Spleen (tissue), 7 donors: ENCODE measurements around the gene REEP5.

ENCODE experiments used
- POLR2A ChIP-seq, 3 donors: fragments of 450-650 bp; IDR thresholded peaks; one replicate each; pipeline ENCODE4 v1.5.1; 2017; ENCODE audit warnings: antibody characterized with exemption in 3 of 3, mild to moderate bottlenecking in 1 of 3
- POLR2AphosphoS5 ChIP-seq, 3 donors: sonication (generic); formaldehyde crosslinking; IDR thresholded peaks; one replicate each; pipeline ENCODE4 v1.5.1; 2017; ENCODE audit warnings: antibody characterized with exemption in 3 of 3
- TF ChIP-seq, protein P1 (sequence below), 11 experiments: fragments of 200-600 bp in 7 of 11; fragments of 450-650 bp in 4 of 11; sonication (generic) in 4 of 11; IDR thresholded peaks in 8 of 11; conservative IDR thresholded peaks in 3 of 11; 1 replicate in 7 of 11; 2 replicates in 4 of 11; pipeline versions ENCODE4 v1.4.0 to v1.8.0; 2016 to 2021; ENCODE audit warnings: antibody characterized with exemption in 11 of 11, inconsistent platforms in 4 of 11, mild to moderate bottlenecking in 1 of 11
- donor health status: DM: no; HTN: no; CAD: no; lungs with moderate emphysema.
- donor health status: DM: no; HTN: no; CAD: no.
- donor health status: DM: no; HTN: no; CAD: no.

DNA sequence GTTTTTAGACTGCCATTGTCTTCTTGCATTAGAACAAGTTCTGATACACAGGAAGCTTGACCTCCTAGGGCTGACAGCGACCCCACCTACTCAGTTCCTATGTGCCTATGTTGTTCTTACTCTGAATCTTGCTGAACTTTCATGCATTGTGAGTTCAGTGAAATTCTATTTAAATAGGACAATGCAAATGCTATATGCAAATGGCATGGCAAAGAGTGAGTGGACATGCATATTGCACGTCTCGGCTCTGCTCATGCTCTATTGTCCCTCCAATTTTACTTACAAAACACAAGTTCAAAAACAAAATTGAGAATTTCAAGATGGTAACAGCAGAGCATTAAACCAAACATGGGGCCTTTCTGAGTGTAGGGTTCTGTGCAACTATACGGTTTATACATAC lies 49.2 kb upstream of the REEP5 start:
- TF ChIP-seq, protein P1, sequence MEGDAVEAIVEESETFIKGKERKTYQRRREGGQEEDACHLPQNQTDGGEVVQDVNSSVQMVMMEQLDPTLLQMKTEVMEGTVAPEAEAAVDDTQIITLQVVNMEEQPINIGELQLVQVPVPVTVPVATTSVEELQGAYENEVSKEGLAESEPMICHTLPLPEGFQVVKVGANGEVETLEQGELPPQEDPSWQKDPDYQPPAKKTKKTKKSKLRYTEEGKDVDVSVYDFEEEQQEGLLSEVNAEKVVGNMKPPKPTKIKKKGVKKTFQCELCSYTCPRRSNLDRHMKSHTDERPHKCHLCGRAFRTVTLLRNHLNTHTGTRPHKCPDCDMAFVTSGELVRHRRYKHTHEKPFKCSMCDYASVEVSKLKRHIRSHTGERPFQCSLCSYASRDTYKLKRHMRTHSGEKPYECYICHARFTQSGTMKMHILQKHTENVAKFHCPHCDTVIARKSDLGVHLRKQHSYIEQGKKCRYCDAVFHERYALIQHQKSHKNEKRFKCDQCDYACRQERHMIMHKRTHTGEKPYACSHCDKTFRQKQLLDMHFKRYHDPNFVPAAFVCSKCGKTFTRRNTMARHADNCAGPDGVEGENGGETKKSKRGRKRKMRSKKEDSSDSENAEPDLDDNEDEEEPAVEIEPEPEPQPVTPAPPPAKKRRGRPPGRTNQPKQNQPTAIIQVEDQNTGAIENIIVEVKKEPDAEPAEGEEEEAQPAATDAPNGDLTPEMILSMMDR (IDR thresholded peaks at IDR 0.05 in 8 of 11, conservative IDR thresholded peaks at IDR 0.05 in 3 of 11): no peak
- TF ChIP-seq POLR2A (IDR thresholded peaks at IDR 0.05): no peak
- TF ChIP-seq POLR2AphosphoS5 (IDR thresholded peaks at IDR 0.05): no peak
